Esophagus squamous epithelium (tissue), 4 donors: ENCODE data around the gene R3HCC1L.

Source experiments
- POLR2A ChIP-seq, 4 donors: fragments of 450-650 bp; IDR thresholded peaks; one replicate each; pipeline ENCODE4 v1.6.1; 2017; ENCODE audit warnings: antibody characterized with exemption in 4 of 4, mild to moderate bottlenecking in 4 of 4, moderate library complexity in 3 of 4
- TF ChIP-seq, protein P1 (sequence below), 6 experiments: fragments of 450-650 bp in 4 of 6; fragments of 200-600 bp in 2 of 6; sonication (generic) in 2 of 6; IDR thresholded peaks; one replicate each; pipeline ENCODE4 v1.5.1; 2016 to 2019; ENCODE audit warnings: antibody characterized with exemption in 6 of 6, mild to moderate bottlenecking in 4 of 6, moderate library complexity in 4 of 6

DNA sequence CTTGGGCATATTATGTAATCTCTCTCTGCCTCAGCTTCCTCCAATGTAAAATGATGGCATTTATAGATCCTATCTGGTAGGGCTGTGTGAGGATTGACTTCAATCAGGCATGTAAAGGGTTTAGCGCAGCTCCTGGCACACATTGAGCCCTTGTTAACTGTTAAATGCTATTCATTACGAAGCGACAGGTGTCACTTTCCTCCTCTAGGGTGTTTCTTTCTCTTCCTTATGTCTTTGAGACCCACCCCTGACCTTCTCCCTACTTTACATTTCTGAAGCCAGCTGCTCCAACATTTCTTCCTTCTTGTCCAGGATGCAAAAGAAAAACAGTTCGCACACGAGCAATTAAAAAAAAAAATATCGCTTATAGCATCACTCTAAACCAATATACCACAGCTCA, 5.7 kb upstream of the R3HCC1L start:
- TF ChIP-seq, protein P1, sequence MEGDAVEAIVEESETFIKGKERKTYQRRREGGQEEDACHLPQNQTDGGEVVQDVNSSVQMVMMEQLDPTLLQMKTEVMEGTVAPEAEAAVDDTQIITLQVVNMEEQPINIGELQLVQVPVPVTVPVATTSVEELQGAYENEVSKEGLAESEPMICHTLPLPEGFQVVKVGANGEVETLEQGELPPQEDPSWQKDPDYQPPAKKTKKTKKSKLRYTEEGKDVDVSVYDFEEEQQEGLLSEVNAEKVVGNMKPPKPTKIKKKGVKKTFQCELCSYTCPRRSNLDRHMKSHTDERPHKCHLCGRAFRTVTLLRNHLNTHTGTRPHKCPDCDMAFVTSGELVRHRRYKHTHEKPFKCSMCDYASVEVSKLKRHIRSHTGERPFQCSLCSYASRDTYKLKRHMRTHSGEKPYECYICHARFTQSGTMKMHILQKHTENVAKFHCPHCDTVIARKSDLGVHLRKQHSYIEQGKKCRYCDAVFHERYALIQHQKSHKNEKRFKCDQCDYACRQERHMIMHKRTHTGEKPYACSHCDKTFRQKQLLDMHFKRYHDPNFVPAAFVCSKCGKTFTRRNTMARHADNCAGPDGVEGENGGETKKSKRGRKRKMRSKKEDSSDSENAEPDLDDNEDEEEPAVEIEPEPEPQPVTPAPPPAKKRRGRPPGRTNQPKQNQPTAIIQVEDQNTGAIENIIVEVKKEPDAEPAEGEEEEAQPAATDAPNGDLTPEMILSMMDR (IDR thresholded peaks at IDR 0.05) = no peak
- TF ChIP-seq POLR2A (IDR thresholded peaks at IDR 0.05) = no peak
